Panc1 (cell line): ENCODE measurements around the gene HMCN2.

Source experiments
- CTCF ChIP-seq: fragments of 450-650 bp; IDR thresholded peaks from 2 replicates; pipeline ENCODE4 v1.5.1; 2017; ENCODE audit warnings: mild to moderate bottlenecking
- POLR2AphosphoS5 ChIP-seq: IDR thresholded peaks from 2 replicates; pipeline ENCODE4 v1.6.1; 2012; ENCODE audit warnings: mild to moderate bottlenecking, low read depth, low read length, moderate library complexity
- SIN3A ChIP-seq: IDR thresholded peaks from 2 replicates; pipeline ENCODE4 v1.6.1; 2012; ENCODE audit warnings: low read depth, mild to moderate bottlenecking, low read length, moderate library complexity, borderline replicate concordance; ENCODE audit not compliant: insufficient read depth
- TF ChIP-seq, protein P1 (sequence below), 2 experiments: IDR thresholded peaks; 2 replicates each; pipeline ENCODE4 v1.6.1; 2011 to 2012; ENCODE audit warnings: low read depth in 2 of 2, control low read depth in 1 of 2, low read length in 1 of 2, mild to moderate bottlenecking in 1 of 2, moderate library complexity in 1 of 2; ENCODE audit not compliant: insufficient read depth in 1 of 2

GRCh38 chr9:130267930-130268329, 2.4 kb downstream of the HMCN2 start:
- TF ChIP-seq CTCF: no peak
- TF ChIP-seq, protein P1, sequence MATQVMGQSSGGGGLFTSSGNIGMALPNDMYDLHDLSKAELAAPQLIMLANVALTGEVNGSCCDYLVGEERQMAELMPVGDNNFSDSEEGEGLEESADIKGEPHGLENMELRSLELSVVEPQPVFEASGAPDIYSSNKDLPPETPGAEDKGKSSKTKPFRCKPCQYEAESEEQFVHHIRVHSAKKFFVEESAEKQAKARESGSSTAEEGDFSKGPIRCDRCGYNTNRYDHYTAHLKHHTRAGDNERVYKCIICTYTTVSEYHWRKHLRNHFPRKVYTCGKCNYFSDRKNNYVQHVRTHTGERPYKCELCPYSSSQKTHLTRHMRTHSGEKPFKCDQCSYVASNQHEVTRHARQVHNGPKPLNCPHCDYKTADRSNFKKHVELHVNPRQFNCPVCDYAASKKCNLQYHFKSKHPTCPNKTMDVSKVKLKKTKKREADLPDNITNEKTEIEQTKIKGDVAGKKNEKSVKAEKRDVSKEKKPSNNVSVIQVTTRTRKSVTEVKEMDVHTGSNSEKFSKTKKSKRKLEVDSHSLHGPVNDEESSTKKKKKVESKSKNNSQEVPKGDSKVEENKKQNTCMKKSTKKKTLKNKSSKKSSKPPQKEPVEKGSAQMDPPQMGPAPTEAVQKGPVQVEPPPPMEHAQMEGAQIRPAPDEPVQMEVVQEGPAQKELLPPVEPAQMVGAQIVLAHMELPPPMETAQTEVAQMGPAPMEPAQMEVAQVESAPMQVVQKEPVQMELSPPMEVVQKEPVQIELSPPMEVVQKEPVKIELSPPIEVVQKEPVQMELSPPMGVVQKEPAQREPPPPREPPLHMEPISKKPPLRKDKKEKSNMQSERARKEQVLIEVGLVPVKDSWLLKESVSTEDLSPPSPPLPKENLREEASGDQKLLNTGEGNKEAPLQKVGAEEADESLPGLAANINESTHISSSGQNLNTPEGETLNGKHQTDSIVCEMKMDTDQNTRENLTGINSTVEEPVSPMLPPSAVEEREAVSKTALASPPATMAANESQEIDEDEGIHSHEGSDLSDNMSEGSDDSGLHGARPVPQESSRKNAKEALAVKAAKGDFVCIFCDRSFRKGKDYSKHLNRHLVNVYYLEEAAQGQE (IDR thresholded peaks at IDR 0.05; ENCODE audit: insufficient read depth in 1 of 2, low read depth in 2 of 2, low read length in 1 of 2): no peak
- no peak for TF ChIP-seq SIN3A
- no peak for TF ChIP-seq POLR2AphosphoS5
